Airway epithelial cell (primary cell): ENCODE results near the gene SPPL2C. TPM values are rescaled to one million over a fixed set of nuclear protein-coding genes. Genes with fewer than 3 reads are reported as not detected.

Source experiments
- total RNA-seq: library from RNA; depleted of rRNA; stranded (reverse); fragments of >200 nt; gene quantifications from 2 replicates; pipeline ENCODE4 v1.2.3, GENCODE V29; 2015

SPPL2C gene
- total RNA-seq, result not detected in 2 replicates

GRCh38 chr17:45844695-45845375 lies at the start of gene SPPL2C:
SPPL2C (plus strand) TSS chr17:45844881; CDS start chr17:45844907, 26 bp downstream.

DNA sequence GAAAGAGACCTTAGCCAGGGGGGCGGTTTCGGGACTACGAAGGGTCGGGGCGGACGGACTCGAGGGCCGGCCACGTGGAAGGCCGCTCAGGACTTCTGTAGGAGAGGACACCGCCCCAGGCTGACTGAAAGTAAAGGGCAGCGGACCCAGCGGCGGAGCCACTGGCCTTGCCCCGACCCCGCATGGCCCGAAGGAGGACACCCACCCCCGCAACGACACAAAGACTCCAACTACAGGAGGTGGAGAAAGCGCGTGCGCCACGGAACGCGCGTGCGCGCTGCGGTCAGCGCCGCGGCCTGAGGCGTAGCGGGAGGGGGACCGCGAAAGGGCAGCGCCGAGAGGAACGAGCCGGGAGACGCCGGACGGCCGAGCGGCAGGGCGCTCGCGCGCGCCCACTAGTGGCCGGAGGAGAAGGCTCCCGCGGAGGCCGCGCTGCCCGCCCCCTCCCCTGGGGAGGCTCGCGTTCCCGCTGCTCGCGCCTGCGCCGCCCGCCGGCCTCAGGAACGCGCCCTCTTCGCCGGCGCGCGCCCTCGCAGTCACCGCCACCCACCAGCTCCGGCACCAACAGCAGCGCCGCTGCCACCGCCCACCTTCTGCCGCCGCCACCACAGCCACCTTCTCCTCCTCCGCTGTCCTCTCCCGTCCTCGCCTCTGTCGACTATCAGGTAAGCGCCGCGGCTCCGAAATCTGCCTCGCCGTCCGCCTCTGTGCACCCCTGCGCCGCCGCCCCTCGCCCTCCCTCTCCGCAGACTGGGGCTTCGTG lies 49.5 kb downstream of the SPPL2C start, which contains the start of gene MAPT:
Gene MAPT, plus strand, starts transcription at position 533 of the 763 bp plus-strand sequence. CDS start 67,784 bp downstream, outside the sequence.

Other genes starting within 250 kb of the SPPL2C start
- not detected in 2 replicates for gene CRHR1, start 60.6 kb upstream of the SPPL2C start, total RNA-seq
- gene MAPT, start 49.7 kb downstream of the SPPL2C start, total RNA-seq, result 0.14 and 0.51 TPM in 2 replicates
- not detected in 2 replicates for gene STH, start 154.4 kb downstream of the SPPL2C start, total RNA-seq